Activated T-helper 9 cell treated with anti-CD3 and anti-CD28 coated beads, Interleukin-2, amount 50 U/mL, for 16 hours (primary cell): ENCODE measurements around the gene OR4N2.
"Not testable (repeated sequence)": the region's sequence is repeated elsewhere in the genome, so short reads cannot be mapped to it uniquely, and the experiment has no call there.

ENCODE experiments used
- DNase-seq: peaks from one replicate; pipeline ENCODE4 v3.0.0-alpha.2; 2020; ENCODE audit warnings: low read depth

OR4N2 gene

DNA sequence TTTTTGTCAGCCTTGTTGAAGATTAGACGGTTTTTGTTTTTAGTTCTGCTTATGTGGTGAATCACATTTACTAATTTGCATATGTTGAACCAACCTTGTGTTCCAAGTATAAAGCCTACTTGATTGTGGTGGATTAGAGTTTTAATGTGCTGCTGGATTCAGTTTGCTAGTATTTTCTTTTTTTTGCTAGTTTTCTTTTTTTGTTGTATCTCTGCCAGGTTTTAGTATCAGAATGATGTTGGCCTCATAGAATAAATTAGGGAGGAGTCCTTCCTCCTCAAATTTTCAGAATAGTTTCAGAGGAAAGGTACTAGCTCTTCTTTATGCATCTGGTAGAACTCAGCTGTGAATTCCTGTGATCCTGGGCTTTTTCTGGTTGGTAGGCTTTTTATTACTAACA, at the start of gene OR4N2:
Gene OR4N2 (plus strand): TSS at position 301 of the 400 bp plus-strand sequence. CDS start 23,679 bp downstream, outside the sequence.
- not testable (repeated sequence) for DNase-seq

DNA sequence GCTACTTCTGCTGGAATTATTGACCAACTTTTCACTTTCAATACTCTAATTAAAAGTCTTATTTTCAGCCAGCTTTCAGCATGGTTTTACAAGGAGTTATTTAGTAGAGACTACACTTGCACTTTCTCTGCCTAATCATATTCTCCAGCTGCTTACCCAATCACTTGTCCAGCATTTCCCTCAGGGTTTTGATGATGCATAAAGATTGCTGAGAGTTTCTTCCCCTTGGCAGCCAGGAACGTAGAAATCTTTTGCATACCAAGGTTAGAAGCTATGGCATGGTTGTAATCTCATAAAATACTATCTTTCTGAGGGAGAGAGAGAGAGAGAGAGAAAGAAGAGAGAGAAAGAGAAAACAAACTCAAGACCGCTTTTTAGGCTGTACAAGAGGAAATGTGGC, 49.4 kb upstream of the OR4N2 start:
- no peak for DNase-seq

DNA sequence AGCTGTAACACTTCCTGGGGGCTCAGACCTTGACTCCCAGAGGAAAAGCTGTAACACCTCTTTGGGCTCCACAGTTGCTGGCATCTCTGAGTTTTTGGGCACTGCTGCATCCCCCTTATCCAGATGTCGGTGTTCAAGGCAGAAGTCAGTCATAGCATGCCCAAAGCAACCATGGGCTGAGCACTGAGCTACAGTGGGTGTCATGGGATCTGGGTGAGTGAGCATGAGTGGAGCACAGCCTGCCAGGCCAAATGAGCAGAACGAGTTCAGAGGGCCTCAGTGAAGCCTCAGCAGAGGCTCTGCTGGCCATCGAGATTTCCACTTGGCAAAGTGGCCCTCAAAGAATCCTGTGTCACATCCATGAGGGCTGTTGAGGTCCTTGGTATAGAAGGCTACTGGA, 32.1 kb upstream of the OR4N2 start:
- not testable (repeated sequence) for DNase-seq

DNA sequence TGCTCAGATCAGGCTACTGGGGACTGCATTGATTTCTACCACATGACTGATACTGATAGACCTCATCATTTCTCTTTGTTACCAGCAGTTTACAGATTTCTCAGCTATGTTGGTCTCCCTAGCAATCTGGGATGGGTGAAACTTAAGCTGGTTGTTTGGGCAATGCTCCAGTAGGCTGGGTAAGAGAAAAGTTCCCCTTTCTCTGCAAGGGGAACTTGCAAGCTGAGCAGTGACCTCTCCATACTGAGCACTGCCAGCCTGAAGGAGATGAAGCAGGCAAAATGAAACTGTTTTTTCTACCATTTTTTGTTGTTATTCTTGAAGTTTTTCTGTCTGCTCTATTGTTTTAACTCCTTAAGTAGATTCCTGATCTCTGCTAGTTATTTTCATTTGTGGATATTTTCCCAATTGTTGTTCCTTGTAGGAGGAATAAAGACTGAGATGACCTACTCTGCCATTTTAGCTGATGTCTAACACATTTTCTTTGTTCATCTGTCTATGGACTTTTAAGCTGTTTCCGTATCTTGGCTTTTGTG, 31.6 kb upstream of the OR4N2 start:
- no peak for DNase-seq

DNA sequence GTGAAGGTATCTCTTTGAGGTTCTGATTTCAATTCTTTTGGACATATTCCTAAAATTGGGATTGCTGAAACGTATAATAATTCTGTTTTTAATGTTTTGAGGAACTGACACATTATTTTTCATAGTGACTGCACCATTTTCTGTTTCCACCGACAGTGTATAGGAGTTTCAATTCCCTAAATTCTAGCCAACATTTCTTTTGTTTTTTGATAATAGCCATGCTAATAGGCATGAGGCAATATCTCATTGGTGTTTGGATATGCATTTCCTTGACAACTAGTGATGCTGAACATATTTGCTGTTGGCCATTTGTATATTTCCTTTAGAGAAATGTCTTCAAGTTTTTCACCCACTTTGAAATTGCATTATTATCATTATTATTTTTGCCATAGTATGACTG, 31.1 kb upstream of the OR4N2 start:
- DNase-seq: not testable (repeated sequence)

- not testable (repeated sequence) for DNase-seq
These were observed 30.4 kb upstream of the OR4N2 start, which contains the start of gene OR4M1 for GRCh38 chr14:19773204-19773603. OR4M1 (plus strand) TSS chr14:19773504; CDS start chr14:19780323, 6,819 bp downstream.

DNA sequence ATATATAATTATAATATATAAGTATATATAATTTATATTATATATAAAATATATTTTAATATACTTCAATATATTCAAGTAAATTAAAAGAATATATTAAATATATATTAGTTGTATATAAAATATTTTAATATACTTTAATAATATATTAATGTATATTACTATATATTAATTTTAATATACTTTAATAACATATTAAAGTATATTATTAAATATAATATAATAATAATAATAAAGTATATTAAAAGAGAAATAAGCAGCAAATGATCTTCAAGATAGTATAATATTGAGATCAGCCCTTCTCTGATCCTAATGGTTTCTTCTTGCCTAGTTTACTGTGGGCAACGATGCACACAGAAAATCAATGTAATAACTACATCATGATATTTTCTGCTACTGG, 28.0 kb upstream of the OR4N2 start:
- DNase-seq: no peak

- DNase-seq: not testable (repeated sequence)
These were observed 17.7 kb upstream of the OR4N2 start for GRCh38 chr14:19785848-19786247.

DNA sequence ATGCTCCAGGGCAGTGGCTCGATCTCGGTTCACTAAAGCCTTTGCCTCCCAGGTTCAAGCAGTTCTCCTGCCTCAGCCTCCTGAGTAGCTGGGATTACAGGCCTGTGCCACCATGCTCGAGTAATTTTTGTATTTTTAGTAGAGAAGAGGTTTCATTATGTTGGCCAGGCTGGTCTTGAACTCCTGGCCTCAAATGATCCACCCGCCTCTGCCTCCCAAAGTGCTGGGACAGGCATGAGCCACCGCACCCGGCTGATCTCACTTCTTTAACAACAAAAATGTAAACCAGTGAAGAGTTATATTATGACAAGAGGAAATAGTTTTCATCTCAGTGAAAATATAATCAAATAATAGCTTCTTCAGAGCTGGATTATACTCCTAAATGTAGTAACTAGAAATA, 16.3 kb upstream of the OR4N2 start:
- DNase-seq: not testable (repeated sequence)

- DNase-seq: not testable (repeated sequence)
These were observed 15.4 kb upstream of the OR4N2 start for GRCh38 chr14:19788150-19788549.

GRCh38 chr14:19796520-19797108, 7.0 kb upstream of the OR4N2 start:
- DNase-seq: not testable (repeated sequence)

- DNase-seq: no peak
These were observed 3.7 kb upstream of the OR4N2 start for GRCh38 chr14:19799880-19800279.

DNA sequence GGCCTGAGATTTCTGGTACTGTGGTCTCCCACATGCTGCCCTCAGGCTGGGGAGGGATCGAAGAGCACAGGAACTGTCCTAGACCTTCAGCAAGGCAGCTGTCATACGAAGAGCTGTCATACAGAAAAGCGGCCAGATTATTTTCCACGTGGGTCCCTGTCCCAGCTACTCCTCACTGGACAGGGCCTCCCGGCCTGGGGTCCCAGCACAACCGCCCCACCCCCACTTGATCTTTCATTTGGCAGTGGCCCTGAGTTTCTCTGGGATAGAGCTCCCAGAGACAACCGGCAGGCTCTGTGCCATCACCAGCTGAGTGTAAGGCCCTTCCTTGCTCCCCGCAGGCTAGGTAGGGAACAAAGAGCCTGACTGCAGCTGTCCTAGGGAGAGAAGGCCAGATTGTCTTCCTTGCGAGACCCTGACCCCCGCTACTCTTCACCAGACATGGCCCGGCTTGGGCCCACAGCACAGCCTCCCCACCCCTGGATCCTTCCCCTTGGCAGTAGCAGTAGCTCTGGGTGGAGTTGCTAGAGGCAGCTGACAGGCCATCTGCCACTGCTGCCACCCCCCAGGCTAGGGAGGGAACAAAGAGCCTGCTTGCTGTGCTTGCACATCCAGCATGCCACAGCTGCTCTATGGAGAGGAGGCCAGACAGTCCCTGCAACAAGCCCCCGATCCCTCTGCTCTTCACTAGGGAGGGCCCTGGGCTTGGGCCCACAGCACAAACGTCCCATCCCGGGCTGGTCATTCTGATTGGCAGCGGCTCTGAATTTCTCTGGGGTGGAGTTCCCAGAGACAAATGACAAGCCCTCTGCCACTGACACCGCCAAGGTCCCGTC, 3.1 kb upstream of the OR4N2 start:
- no peak for DNase-seq

DNA sequence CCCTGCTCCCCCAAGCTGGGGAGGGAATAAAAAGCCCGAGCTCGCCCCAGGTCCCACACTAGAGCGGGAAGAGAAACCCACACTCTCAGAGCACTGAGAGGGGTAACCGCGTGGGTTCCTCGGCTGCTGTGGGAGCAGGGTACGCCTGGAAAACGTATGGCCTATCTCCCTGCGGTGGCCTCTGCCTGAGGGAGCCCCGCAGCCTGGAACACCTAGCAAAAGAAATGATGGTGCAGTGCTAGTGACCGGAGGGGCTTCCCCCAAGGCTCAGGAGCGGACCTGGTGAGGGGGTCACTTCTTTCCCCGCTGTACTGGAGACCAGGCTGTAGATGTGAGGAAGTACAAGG, 2.5 kb upstream of the OR4N2 start:
- no peak for DNase-seq

GRCh38 chr14:19813171-19813920, 9.8 kb downstream of the OR4N2 start:
- DNase-seq: not testable (repeated sequence)

DNA sequence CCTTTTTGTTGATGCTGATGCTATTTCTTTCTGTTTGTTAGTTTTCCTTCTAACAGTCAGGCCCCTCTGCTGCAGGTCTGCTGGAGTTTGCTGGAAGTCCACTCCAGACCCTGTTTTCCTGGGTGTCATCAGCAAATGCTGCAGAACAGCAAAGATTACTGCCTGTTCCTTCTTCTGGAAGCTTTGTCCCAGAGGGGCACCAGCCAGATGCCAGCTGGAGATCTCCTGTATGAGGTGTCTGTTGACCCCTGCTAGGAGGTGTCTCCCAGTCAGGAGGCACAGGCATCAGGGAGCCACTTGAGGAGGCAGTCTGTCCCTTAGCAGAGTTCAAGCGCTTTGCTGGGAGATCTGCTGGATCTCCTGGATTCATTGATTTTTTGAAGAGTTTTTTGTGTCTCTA, 16.3 kb downstream of the OR4N2 start:
- DNase-seq: not testable (repeated sequence)

DNA sequence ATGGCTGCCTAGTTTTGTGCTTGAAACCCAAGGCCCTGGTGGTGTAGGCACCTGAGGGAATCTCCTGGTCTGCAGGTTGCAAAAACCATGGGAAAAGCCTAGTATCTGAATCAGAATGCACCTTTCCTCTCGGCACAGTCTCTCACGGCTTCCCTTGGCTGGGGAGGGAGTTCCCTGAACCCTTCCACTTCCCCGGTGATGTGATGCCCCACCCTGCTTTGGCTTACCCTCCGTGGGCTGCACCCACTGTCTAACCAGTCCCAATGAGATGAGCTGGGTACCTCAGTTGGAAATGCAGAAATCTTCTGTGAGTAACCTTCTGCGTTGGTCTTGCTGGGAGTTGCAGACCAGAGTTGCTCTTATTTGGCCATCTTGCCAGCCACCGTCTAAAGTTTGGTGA, 17.4 kb downstream of the OR4N2 start:
- DNase-seq: not testable (repeated sequence)

DNA sequence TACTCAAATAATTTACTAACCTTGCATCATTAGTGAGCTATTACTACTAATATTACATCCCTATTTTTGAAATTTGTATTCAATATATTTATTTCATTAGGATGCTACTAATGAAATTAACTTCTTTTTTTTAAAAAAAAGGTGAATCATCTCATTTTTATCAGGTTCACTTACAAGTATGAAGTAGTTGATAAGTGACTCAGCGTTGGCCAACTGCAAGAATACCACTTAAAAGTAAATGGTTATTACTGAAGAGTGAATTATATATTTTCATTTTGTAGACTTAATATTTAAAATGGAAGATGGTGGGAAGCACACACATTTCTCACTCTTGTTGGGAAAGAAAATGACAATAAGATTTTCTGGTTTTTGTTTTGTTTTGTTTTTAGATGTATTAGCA, 19.6 kb downstream of the OR4N2 start:
- DNase-seq: no peak

DNA sequence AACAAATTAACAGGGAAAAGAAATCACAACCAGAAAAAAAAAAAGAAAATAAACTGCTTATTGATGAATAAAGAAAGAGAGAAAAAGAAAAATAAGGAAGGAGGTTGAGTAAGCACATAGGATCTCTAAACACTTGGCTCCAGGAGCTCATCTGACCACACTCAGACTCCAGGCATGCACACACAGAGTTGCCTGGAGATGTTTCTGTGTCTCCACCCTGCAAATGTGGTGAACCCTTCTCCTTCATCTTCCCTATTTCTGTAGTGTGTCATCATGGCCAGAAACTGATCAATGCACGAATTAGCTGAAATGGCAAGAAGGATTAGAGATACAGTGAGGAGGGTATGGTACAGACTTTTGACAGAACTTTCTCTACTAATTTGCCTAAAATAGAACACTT, 20.2 kb downstream of the OR4N2 start:
- DNase-seq: no peak

DNA sequence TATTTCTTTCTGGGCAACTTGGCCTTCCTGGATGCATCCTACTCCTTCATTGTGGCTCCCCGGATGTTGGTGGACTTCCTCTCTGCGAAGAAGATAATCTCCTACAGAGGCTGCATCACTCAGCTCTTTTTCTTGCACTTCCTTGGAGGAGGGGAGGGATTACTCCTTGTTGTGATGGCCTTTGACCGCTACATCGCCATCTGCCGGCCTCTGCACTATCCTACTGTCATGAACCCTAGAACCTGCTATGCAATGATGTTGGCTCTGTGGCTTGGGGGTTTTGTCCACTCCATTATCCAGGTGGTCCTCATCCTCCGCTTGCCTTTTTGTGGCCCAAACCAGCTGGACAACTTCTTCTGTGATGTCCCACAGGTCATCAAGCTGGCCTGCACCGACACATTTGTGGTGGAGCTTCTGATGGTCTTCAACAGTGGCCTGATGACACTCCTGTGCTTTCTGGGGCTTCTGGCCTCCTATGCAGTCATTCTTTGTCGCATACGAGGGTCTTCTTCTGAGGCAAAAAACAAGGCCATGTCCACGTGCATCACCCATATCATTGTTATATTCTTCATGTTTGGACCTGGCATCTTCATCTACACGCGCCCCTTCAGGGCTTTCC, 24.2 kb downstream of the OR4N2 start:
- not testable (repeated sequence) for DNase-seq

DNA sequence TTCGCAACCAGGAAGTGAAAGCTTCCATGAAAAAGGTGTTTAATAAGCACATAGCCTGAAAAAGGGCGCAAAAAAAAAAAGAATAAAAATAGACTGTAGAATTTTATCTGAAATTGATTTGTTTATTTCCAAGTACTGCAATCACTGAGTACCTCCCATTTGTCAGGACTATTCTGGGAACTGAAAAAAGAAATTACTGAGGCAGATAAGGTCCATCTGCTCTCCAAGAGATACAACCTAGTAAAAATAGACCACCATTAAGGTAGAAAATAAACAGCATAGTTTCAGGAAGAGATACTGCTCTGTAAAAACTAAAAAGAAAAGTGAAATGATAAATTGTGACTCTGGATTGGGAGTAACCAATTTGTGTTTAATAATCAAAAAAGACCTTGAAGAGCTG, 24.7 kb downstream of the OR4N2 start:
- DNase-seq: no peak
